CMK (cell line): ENCODE data around the gene PARP2.

Experiments
- DNase-seq: peaks from one replicate; pipeline ENCODE4 v3.0.0-alpha.2; 2010; ENCODE audit warnings: low read depth

PARP2 gene

DNA sequence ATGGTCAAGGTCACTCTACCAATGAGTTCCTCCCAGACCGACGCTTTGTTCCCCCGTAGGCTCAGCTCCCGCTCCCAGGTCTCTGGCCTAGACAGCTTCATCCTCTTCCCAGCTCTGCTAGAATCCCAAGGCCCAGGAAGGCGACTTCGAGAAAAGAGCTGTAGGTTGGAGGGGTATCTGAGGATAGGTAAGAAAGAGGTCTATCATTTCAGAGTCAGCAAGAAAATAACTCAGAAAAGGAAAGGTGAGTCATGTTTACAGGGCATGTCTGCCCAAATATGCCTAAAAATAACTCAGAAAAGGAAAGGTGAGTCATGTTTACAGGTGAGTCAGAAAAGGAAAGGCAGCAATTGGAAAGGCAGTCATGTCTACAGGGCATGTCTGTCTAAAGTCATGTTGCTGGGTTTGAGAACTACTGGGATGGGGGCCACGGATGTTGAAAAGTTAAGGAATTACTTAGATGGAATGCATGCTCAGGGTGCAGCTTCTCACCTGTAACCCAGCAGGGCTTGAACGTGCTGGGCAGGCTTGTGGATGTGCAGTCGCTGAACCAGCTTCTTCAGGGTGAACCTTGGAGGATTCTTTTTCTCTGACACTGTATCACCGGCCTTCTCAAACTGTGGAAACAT, 57.6 kb downstream of the PARP2 start:
- DNase-seq = no peak

DNA sequence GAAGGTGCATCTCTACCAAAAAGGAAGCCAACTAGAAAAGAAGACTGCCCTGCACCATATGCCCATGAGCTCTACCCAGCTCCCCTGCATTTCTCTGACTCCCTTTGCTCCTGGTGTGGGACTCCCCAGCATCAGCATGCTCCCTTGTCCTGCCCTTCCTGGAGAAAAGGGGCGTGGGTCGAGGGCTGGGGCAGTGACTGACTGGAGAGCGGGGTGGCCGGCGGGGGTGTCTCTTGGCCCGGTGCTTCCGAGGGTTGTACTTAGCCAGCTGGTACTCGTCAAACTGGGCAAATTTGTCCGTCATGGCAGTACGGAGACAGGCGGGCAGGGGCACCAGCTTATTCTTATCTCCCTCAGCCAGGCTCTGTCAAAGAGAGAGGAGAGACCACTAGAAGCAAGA, 60.1 kb downstream of the PARP2 start:
- DNase-seq = no peak
